Measurements from ENCODE around the gene PAH. TPM values are rescaled to one million over a fixed set of nuclear protein-coding genes. Genes with fewer than 3 reads are reported as not detected.
"Not testable (repeated sequence)": the region's sequence is repeated elsewhere in the genome, so short reads cannot be mapped to it uniquely, and the experiment has no call there.

The PAH gene
- total and polyA plus RNA-seq, 2 of the 8 experiments (the other 6 are each of a cell fraction or from before 2014, with no cell fraction given) = 3.9 to 9.0 TPM

- not testable (repeated sequence) for H3K23me2 ChIP-seq (ENCODE audit: low read depth, low read length); H4K20me1 ChIP-seq (replicated peaks in 1 of 2; ENCODE audit: control insufficient read depth in 1 of 2, insufficient read depth in 2 of 2, low read length in 2 of 2); H4K8ac ChIP-seq (ENCODE audit: extremely low read depth, insufficient read depth, low read length); H2BK5ac ChIP-seq (ENCODE audit: low read depth, low read length); H2AK5ac ChIP-seq (ENCODE audit: low read depth, low read length); H4K5ac ChIP-seq (ENCODE audit: insufficient read length, low read depth, low read length); H3K23ac ChIP-seq (ENCODE audit: insufficient read length); H3K14ac ChIP-seq (ENCODE audit: insufficient read length); H3K56ac ChIP-seq (replicated peaks; ENCODE audit: insufficient read length, low read depth, low read length); H3K27ac ChIP-seq (ENCODE audit: low read depth, low read length); H2BK12ac ChIP-seq (ENCODE audit: low read depth, low read length); H3K18ac ChIP-seq (ENCODE audit: extremely low read depth, low read length); H3K4me3 ChIP-seq (ENCODE audit: extremely low read depth in 1 of 4, insufficient read depth in 2 of 4, low read depth in 3 of 4, low read length in 4 of 4); H2BK120ac ChIP-seq (replicated peaks; ENCODE audit: low read depth, low read length); H3K4ac ChIP-seq (replicated peaks; ENCODE audit: insufficient read length, low read depth, low read length); H2AFZ ChIP-seq (ENCODE audit: low read length); H4K91ac ChIP-seq (replicated peaks; ENCODE audit: insufficient read length, low read length); FAIRE-seq; H2BK20ac ChIP-seq (ENCODE audit: low read length); H3K9me3 ChIP-seq (ENCODE audit: insufficient read depth in 2 of 2, low read depth in 1 of 2, low read length in 1 of 2); H3K79me1 ChIP-seq (ENCODE audit: low read depth, low read length); H3K9ac ChIP-seq (replicated peaks in 1 of 4; ENCODE audit: extremely low read depth in 1 of 4, low read depth in 3 of 4, low read length in 3 of 4); H3K4me1 ChIP-seq (replicated peaks in 1 of 4; ENCODE audit: control insufficient read depth in 3 of 4, insufficient read depth in 4 of 4, low read length in 3 of 4); H3K27me3 ChIP-seq (replicated peaks in 1 of 4; ENCODE audit: control insufficient read depth in 3 of 4, extremely low read depth in 1 of 4, insufficient read depth in 3 of 4, low read length in 3 of 4); H3K36me3 ChIP-seq (ENCODE audit: control insufficient read depth in 2 of 4, insufficient read depth in 4 of 4, low read length in 3 of 4); H3K79me2 ChIP-seq (ENCODE audit: control insufficient read depth in 1 of 2, insufficient read depth in 2 of 2, low read length in 2 of 2); H3K4me2 ChIP-seq (ENCODE audit: insufficient read depth in 1 of 2, low read depth in 2 of 2, low read length in 2 of 2); H2BK15ac ChIP-seq (ENCODE audit: low read length)
- ChIA-PET CTCF (ENCODE audit: partially characterized antibody) (interaction anchor here (1.2 to 2.6 kb wide), 3 partner anchors 16 to 46 kb away, joined by 4 to 14 read pairs (median 6); no protein-coding TSS in a partner anchor), POLR2A (ENCODE audit: partially characterized antibody) (interaction anchor here (1.4 kb wide), 1 partner anchor 9 kb away, joined by 6 read pairs; no protein-coding TSS in a partner anchor)
- DNase-seq (ENCODE audit: low read depth in 1 of 2, low spot score in 2 of 2) = peak in 1 of 2 experiments; percentile 61
- 83% methylated on average over 24 of the region's 24 CpGs; no CpG with 5 or more reads in 1 of the 2 experiments for WGBS, 2 experiments (ENCODE audit: extremely low coverage in 1 of 2, insufficient coverage in 1 of 2, insufficient read length in 1 of 2, insufficient replicate concordance in 2 of 2, low coverage in 1 of 2, low lambda C conversion rate in 2 of 2, missing lambda C conversion rate in 1 of 2)
Measured at GRCh38 chr12:102832826-102833225, 84.2 kb downstream of the PAH start.

All from H1 (cell line).